ENCODE measurements around the gene CHD6.

Gene CHD6

DNA sequence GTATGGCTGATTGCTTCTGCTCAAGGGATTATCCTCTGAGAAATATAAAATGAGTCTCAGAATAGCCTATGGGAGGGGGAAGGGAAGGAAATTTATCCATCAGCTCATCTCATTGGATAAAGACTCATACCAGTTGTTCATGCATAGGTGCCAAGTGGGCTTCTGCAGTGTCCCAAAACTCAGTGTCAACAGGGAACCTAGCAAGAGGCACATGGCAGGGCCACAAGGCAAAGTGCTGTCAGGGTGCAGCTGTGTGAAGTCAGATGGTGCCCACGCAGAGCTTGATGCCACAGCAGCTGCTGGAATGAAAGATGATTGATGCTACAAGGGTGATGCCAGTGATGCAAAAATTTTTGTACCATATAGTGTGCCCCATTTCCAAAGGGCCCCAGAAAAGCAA, 3.2 kb upstream of the CHD6 start:
- no peak for DNase-seq (ENCODE audit: low spot score)

DNA sequence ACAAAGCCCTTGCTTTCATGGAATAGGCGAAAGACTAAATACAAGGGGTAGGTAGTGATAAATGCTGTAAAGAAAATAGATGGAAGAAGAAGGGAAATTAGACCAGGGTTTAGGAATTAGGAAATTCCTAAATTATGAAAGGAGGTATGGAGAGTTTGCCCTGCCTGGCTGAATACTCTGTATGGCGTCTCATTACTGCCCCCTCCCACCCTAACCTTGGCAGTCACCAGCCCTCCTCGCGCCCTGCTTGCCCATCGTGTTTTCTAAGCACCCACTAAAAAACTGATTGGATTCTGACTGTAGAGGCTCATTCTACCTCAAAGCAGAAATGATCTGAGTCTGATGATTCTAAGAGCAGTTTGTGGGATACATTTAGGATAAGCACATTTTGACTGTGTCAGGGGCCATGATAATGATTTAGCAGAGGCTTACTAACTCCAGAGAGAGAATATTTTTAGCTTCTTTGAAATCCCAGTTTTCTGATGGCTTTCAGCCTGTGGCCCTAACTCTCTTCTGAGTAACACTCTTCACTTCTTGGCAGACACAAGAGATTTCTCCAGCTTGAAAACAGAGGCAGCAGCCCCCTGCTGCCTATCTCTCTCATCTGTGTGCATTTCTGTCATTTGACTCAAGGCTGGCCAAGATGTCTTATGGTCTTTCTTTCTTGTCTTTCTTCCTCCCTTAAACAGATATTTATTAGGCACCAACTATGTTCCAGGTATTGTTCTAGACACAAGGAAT, 1.4 kb upstream of the CHD6 start:
- no peak for DNase-seq (ENCODE audit: low spot score)

DNA sequence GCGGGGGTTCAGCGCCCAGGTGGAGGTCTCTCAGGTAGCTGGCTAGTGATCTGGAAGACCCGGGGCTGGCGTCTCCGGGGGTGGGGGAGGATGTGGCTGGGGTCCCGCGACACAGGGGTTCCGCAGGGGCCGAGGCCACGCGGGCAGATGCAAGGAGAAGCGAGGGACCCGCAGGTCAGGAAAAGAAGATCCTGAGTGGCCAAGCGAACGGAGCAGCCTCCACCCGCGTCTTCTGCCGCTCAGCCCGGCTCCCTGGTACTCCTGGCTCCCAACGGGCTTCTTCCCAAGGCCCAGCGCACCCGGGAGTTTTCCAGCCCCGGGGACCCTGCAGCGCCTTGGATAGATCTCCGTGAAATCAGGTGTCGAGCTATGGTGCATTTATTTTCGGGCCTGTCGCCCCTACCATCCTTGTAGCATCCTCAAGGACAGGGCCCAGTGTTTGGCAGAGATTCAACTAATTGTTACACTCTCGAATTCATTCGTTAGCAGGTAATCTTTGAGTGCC, 682 bp upstream of the CHD6 start:
- no peak for DNase-seq (ENCODE audit: low spot score)

DNA sequence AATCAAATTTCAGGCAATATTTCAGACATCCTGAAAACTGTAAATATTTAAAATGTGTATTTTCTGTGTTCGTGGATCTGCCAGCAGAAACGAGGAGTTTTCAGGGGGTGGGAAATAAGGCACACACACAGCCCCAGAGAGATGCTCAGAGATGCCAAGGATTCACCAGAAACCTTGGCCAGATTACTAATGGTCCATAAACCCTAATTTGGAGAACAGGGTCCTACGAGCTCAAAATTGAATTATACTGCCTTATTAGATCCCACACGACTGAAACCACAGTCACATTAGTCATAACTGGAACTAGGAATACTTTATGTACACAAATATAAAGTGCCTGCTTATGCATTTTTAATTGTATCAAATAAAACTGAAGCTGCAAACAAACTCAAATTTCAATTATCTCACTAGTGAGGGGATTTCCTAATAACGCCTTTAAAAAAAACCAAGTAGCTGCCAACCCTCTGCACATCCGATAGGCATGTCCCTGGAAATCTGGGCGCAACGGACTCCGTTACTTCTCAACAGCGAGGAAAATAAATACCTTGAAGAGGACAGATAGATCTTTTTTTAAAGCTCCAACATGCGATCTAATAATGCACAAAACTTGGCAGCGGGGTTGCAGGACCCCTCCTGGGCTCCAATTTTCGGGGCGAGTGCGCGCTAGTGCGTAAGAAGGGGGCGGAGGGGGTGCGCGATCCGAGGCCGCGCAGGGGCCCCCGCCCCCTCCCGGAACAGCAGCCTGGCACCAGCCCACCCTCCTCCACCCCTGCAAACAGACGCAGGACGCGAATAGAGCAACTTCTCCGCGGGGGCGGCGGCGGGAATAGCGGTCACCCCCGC, 897 bp downstream of the CHD6 start:
- peak; percentile 27 for DNase-seq (ENCODE audit: low spot score)

DNA sequence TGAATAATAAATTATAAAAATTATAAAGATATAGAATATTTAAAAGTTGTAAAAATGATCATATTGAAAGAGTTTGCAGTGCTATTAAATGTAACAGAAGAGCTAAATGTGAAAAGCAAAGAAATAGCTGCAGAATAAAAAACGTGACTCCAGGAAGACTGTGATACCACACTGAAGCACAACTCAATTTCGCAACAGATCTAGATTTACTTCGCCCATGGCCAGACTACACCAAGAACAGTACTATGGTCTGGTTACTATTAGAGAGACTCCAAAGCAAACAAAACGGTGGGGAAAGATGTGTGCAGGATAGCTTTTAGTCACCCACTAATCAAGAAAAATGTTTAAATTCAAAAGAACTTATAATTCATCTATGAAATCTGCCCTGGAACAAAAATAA, 1.9 kb downstream of the CHD6 start:
- DNase-seq (ENCODE audit: low spot score): no peak

DNA sequence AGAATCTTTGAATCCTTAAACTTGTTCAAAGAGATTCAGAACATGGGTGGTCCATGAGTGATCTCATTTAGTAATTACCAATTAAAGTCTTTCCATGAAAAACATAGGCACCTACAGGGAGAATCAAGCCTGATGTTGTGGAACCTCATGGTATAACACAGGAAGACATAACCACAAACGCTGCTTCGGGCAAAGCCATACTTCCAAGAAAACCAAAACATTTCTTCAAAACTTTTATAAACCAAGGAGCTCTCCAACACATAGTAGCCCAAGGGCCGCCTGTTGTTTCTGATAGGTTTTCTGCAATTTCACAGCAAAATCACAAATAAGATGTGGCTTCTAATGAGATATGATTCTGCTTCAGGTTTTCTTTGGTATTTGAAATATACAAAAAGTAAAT, 2.5 kb downstream of the CHD6 start:
- no peak for DNase-seq (ENCODE audit: low spot score)

DNA sequence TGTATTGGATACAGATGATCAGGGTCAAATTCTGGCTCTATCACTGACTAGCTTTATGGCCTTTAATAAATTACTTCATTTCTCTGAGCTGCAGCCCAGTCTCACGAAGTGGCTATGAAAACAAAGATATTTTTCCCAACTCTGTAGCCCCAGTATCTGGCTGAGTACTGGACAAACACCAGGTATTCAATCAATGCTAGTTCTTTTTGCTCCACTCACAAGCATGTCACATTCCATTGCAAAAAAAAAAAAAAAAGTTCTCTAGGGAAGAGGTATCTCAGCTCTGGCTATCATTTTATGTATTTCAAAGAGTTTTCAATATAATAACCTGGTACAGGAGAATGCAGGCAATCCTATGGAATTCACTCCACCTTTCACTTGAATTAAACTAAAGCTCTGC, 3.1 kb downstream of the CHD6 start:
- no peak for DNase-seq (ENCODE audit: low spot score)

DNA sequence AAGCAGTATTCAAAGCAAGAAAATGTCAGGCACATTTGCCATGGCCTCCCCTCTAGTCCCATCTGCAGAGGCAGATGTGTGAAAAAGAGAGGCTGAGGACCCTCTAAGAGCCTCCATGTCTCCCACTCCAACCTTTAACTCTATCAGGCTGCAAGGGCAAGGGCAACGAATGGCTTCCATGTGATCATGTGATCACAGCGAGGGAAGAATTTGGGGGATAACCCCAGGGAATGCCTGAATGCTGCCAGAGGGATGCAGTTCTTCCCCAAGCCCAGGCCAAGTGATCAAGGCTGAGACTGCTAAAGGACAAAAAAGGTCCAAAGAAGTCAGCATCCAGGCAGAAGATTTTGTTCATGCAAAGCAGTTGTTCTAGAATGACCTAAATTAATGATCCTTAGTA, 4.9 kb downstream of the CHD6 start:
- DNase-seq (ENCODE audit: low spot score): no peak

DNA sequence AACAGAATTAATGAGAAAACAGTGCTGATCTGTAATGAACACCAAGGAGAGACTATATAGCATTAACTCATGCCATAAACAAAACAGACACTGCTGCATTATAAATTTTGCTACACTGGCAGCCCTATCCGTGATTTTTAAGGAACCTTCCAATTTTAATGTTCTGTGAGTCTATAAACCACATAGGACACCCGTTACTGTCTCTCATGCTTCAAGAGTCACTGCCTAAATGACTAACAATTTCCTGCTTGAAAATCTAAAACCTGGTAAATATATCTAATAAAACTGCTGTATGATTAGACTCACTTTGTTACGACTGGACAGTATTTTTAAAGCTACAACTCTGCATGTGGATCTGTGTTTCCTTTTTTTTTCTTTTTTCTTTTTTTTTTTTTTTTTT, 8.7 kb downstream of the CHD6 start:
- no peak for DNase-seq (ENCODE audit: low spot score)

DNA sequence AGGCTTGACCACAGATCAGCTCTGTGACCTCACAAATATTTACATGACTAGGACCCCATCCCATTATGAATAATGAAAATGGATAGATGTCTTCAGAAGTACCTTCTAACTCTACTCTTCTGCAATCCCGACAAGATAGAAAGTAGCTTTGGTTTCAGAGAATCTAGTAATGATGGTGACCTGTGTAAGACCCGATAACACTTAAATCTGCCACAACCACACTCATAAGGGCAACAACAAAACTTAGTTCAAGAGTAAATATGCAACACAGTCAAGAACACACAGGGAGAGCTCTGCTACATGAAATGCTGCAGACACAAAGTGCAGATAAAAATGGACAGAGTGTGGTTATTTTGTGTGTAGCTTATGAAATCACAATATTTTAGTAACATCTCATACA, 9.6 kb downstream of the CHD6 start:
- no peak for DNase-seq (ENCODE audit: low spot score)

DNA sequence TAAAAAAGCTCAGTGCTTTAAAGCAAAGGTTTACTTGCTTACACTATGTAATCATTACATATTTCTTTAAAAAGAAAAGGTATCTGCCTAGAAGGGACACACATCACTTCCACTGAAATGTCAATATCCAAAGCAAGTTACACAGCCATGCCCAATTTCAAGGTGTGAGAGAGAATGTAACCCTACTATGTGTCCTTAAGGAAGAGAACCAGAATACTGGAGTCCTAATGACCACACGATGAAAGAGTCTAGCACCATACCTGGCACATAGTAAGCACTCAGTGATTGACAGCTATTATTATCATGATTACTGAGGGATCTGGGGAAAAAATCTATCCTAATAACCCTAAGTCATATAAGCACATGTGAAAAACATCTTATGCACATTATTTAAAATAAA, 10.4 kb downstream of the CHD6 start:
- DNase-seq (ENCODE audit: low spot score): no peak

DNA sequence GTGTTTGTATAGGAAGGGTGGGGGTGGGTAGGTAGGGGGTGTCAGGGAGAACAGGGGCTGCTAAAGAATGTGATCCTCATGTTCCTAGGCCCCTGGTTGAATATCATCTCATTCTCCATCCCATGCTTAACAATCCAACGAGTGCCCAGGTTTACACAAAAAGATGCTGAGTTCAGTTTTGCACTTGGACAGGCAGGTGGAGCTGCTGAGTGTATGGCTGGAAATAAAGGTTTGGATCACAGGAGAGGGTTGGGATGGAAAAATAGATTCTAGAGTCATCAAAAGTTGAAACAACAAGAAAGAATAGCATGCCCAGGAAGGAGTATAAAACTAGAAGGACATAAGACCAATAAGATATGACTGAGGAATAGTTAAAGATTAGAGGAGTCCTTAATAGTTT, 14.2 kb downstream of the CHD6 start:
- no peak for DNase-seq (ENCODE audit: low spot score)

DNA sequence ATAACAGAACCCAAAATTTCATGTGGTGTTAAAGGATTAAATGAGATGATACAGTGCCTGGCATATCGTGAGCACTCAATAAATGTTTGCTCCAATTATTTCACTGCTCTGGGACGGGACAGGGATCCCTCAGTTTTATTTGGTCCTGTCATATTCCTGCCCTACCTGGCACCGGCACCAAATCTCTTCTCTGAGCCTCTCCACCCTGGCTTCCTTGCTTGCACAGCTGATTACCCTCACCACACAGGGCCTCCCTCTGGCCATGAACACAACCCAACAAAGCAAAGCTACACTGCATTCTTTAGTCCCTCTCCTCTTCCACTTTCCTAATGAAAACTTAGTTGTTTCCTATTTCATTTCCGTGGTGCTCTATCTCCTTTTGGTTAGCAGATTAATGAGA, 16.4 kb downstream of the CHD6 start:
- DNase-seq (ENCODE audit: low spot score): no peak

DNA sequence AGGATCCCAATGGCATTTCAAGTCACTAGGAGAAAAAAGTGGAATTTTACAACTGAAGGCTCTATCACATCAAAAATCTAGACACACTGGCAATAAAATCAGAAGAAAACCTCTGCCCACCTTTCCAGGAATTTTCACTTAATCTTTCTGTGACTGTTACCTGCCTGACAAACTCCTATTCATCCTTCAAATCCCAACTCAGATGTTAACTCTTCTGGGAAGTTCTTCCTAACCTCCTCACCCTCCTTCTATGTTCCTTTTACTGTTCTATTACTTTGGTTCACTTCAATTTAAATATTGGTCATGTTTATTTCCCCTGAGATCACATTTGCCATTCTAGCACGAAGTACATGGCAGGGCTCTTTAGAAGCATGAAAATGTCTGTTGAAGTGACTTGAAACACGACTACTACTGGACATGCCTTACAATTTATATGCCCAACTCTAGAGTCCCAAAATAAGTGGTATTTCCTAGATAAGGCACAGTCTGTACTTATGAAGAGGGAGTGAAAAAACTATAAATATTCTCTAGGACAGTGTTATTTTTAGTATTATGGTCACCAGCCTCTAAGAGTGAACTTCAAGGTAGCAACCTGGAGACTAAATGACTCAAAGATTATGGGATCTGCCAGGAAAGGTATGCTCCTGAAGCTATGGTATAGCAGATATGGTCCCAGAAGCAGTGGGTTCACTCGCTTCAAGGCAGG, 17.1 kb downstream of the CHD6 start:
- no peak for DNase-seq (ENCODE audit: low spot score)

DNA sequence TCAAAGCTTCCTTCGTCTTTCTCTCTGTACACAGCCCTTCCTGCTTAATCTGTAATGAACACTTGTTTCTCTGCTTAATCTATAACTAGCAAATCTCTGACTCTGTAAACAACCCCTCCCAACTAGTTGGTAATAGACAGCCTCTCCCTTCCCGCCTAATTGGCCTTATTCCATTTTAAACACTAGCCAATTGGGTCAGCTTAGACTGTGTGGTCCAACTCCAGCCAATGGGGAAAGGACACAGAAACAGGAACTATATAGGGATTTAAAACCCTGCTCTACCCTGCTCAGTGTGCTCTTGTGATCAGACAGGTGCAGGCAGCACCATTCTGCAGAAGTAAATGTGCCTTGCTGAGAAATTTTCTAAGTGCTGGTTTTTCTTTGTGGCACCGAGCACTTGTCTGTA, 18.5 kb downstream of the CHD6 start:
- DNase-seq (ENCODE audit: low spot score): no peak

DNA sequence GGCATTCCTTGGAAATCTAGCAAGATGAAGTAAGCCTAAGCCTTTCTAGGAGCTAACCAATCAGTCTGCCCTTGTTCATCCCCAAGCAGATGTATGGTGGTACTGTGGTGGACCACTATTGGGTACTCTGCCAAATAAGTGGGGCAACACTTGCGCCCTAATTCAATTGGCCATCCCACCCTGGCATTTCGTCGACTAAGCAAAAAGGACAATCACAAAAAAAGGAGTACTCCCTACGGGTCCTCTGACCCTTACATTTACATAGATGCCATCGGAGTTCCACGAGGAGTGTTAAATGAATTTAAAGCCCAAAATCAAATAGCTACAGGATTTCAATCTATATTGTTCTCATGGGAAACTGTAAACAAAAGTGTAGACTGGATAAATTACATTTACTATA, 19.5 kb downstream of the CHD6 start:
- DNase-seq (ENCODE audit: low spot score): no peak

DNA sequence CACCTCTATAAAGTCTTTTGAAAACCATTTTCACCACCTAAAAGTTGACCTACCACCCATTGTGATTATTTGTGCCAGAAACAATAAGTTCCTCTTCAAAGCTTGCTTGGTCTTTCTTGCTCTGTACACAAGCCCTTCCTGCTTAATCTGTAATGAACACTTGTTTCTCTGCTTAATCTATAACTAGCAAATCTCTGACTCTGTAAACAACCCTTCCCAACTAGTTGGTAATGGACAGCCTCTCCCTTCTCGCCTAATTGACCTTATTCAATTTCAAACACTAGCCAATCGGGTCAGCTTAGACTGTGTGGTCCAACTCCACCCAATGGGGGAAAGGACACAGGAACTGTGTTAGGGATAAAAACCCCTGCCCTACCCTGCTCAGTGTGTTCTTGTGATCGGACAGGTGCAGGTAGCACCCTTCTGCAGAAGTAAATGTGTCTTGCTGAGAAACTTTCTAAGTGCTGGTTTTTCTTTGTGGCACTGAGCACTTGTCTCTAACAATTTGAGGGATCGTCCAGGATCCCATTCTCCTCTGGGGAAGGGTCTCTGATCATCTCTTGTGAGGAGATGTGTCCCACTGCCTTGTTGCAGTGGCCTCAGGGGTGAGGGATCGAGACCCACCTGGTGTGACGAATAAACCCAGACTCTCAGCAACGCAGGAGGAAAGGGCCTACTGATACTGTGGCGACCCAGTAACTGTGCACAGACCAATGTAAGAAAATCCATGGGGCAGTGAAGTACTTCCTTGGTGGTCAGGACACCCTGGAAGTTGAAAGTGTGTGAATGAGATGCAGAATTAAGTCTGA, 23.5 kb downstream of the CHD6 start:
- no peak for DNase-seq (ENCODE audit: low spot score)

DNA sequence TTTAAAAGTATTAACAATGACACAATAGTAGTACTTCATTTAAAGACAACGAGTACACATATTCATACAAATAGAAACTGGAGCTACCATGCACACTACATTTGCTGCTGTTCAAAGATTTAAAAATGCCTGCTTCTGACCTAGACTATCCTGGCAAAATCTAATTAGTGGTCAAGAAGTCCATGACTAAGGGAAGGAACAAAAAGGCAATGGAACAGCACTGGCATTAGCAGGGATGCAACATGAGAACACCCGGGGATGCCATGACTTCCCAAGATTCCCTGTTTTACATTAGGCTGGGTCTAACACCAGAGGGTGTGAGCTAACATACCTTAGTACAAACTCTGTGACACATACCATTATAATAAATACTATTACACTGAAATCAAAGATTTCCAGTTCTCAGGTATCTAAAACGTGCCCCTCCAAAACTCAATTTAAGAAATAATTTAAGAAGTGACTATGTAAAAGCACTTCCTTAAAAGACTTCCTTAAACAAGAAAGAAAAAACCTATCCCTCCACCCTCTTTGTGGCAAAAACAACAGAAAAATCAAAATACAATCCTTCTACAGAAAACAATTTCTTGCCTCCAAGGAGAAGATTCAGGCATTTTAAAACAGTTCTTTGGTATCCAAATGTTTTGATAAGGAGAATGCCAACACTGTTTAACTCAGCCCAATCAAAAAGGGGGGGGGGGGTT, 25.5 kb downstream of the CHD6 start:
- no peak for DNase-seq (ENCODE audit: low spot score)

DNA sequence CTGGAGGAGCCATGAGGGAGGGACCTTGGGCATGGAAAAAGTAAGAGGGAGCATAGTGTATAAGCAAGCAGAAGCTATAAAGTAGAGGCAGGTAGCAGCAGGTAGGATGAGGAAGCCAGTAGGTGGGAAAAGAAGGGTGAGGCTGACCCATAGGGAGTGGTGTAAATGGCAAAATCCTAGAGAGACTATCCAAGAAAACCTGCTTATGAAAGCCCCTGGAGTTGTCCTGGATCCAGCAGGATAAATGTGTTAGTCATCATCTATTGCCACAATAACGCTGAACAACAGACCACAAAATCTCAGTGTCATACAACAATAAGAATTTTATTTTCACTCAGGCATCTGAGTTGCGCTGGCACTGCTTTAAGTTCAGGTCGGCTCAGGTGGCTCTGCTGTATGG, 30.2 kb downstream of the CHD6 start:
- no peak for DNase-seq (ENCODE audit: low spot score)

DNA sequence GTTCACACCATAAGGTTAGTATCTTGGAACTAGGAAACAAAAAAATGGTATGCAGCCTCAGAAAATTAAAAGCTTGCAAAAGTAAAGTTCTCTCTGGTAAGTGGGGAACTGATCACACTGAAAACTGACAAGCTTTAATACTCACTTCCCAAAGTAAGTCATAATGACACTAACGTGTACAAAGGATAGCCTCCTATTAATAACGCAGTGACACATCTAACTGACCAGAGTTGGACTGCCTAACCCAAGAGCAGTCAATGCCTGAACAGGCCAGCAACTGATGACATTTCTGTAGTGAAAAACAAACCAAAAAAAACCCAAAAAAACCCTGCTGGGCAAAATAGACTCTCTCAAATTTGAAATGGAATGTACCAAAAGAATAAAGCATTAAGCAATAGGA, 30.7 kb downstream of the CHD6 start:
- no peak for DNase-seq (ENCODE audit: low spot score)

DNA sequence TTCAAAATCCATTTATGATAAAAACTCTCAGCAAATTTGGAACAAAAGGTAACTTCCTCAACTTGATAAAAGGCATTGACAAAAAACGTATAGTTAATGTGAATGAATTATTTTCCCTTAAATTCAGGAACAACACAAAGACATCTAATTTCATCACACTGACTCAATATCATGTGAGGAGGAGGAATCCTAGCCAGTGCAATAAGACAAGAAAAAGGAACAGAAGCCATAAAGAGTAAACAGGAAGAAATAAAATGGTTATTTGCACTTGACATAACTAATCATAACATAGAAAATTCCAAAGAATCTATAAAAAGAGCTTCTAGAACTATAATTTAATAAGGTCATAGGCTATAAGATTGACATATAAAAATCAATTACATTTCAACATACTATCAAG, 31.4 kb downstream of the CHD6 start:
- no peak for DNase-seq (ENCODE audit: low spot score)

Data from CD4-positive, alpha-beta T cell treated with Interleukin-15 for 4 hours (primary cell).